ENCODE results near the gene HSH2D. TPM values are rescaled to one million over a fixed set of nuclear protein-coding genes. Genes with fewer than 3 reads are reported as not detected.

Gene HSH2D
- total RNA-seq, 1 experiment from 2014 or later: 29.5 TPM

DNA sequence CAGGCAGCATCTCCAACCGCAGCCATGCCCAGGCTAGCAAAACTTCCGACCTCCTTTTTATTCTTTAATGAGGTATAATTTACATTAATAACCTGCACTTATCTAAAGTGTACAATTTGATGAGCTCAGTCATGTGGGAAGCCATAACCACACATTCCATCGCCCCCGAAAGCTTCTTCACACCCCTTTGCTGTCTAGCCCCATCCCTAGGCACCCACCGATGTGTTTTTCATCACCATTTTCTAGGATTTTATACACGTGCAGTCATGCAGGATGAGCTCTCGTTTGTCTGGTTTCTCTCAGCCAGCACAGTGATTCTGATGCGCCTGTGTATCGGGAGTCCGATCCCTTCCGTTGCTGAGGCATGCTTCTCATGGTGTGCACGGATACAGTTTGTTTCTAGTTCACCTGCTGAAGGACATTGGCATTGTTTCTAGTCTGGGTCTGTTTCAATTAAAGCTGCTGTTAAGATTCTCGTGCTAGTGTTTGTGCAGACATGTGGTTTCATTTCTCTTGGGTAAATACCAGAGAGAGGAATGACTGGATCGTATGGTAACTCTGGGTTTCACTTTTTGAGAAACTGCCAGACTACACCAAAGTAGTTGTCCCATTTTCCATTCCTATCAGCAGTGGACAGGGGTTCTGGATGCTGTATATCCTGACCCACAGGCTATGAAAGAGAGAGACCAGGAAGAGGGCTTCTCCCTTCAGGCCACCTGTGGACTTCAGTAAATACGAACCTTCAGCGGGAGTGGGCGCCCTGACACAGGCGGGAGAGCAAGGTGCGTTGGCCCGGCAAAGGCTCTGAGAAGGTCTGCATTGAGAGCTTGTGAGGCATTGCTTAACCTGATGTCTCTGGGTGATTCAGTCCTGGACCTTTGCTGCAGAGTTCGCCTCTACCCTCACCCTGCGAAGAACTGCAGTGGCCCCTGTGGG is 59.1 kb downstream of the HSH2D start:
- Mint-ChIP-seq H3K27ac (ENCODE audit: unreplicated experiment) (no peak overlapping the region), H3K27me3 (ENCODE audit: unreplicated experiment) (no peaks in the 10 kb centered on the region), H3K36me3 (ENCODE audit: insufficient read depth, unreplicated experiment) (peaks cover 37% of the 10 kb centered on the region), H3K9me3 (ENCODE audit: low read depth, unreplicated experiment) (no peaks in the 10 kb centered on the region), H3K4me1 (ENCODE audit: low read depth, unreplicated experiment) (peaks cover under 1% of the 10 kb centered on the region), H3K4me3 (ENCODE audit: low read depth, unreplicated experiment) (no peak overlapping the region)
- CTCF ChIA-PET: no interaction called here
- TF ChIP-seq, protein P1, sequence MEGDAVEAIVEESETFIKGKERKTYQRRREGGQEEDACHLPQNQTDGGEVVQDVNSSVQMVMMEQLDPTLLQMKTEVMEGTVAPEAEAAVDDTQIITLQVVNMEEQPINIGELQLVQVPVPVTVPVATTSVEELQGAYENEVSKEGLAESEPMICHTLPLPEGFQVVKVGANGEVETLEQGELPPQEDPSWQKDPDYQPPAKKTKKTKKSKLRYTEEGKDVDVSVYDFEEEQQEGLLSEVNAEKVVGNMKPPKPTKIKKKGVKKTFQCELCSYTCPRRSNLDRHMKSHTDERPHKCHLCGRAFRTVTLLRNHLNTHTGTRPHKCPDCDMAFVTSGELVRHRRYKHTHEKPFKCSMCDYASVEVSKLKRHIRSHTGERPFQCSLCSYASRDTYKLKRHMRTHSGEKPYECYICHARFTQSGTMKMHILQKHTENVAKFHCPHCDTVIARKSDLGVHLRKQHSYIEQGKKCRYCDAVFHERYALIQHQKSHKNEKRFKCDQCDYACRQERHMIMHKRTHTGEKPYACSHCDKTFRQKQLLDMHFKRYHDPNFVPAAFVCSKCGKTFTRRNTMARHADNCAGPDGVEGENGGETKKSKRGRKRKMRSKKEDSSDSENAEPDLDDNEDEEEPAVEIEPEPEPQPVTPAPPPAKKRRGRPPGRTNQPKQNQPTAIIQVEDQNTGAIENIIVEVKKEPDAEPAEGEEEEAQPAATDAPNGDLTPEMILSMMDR (IDR thresholded peaks at IDR 0.05; ENCODE audit: unreplicated experiment): no peak
- DNase-seq: no peak
- no TSS peak for BruUV-seq (replicated peaks)
- intact Hi-C loops (cut with micrococcal nuclease; ENCODE audit: unreplicated experiment): no loop called here

- CTCF ChIA-PET: no interaction called here
- Mint-ChIP-seq H3K27ac (ENCODE audit: unreplicated experiment) (no peak overlapping the region), H3K36me3 (ENCODE audit: insufficient read depth, unreplicated experiment) (peaks cover 34% of the 10 kb centered on the region), H3K27me3 (ENCODE audit: unreplicated experiment) (no peaks in the 10 kb centered on the region), H3K4me1 (ENCODE audit: low read depth, unreplicated experiment) (no peaks in the 10 kb centered on the region), H3K4me3 (ENCODE audit: low read depth, unreplicated experiment) (no peak overlapping the region), H3K9me3 (ENCODE audit: low read depth, unreplicated experiment) (no peaks in the 10 kb centered on the region)
- TF ChIP-seq, protein P1 (IDR thresholded peaks at IDR 0.05; ENCODE audit: unreplicated experiment): no peak
- intact Hi-C loops (cut with micrococcal nuclease; ENCODE audit: unreplicated experiment): no loop called here
- no TSS peak for BruUV-seq (replicated peaks)
- DNase-seq: no peak
Observed at GRCh38 chr19:16203256-16204004, 59.9 kb downstream of the HSH2D start.

DNA sequence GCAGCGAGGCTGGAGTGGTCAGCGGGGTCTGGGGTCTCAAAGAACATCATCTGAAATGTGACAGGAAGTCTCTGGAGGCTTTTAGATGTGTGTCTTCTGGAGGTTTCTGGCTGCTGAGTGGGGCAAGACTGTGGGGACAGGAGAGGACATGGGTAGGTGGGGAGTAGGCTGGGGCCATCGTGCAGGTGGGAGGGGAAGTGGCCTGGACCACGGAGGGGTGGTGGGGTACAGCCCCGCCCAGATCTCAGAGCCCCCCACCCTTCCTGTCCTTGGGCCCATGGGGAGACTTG is 60.5 kb downstream of the HSH2D start:
- TF ChIP-seq, protein P1 (IDR thresholded peaks at IDR 0.05; ENCODE audit: unreplicated experiment): no peak
- BruUV-seq (replicated peaks): no TSS peak
- no peak overlapping the region for H3K4me3 Mint-ChIP-seq (ENCODE audit: low read depth, unreplicated experiment)
- H3K27me3 Mint-ChIP-seq (ENCODE audit: unreplicated experiment): no peaks in the 10 kb centered on the region
- no peak for DNase-seq
- intact Hi-C loops (cut with micrococcal nuclease; ENCODE audit: unreplicated experiment): no loop called here
- CTCF ChIA-PET: no interaction called here
- no peak overlapping the region for H3K27ac Mint-ChIP-seq (ENCODE audit: unreplicated experiment)
- peaks cover 34% of the 10 kb centered on the region for H3K36me3 Mint-ChIP-seq (ENCODE audit: insufficient read depth, unreplicated experiment)
- no peaks in the 10 kb centered on the region for H3K4me1 Mint-ChIP-seq (ENCODE audit: low read depth, unreplicated experiment)
- H3K9me3 Mint-ChIP-seq (ENCODE audit: low read depth, unreplicated experiment): no peaks in the 10 kb centered on the region

GRCh38 chr19:16205205-16206045 is 61.9 kb downstream of the HSH2D start:
- TF ChIP-seq, protein P1 (IDR thresholded peaks at IDR 0.05; ENCODE audit: unreplicated experiment): no peak
- no peaks in the 10 kb centered on the region for H3K9me3 Mint-ChIP-seq (ENCODE audit: low read depth, unreplicated experiment)
- BruUV-seq (replicated peaks): no TSS peak
- H3K4me1 Mint-ChIP-seq (ENCODE audit: low read depth, unreplicated experiment): no peaks in the 10 kb centered on the region
- H3K36me3 Mint-ChIP-seq (ENCODE audit: insufficient read depth, unreplicated experiment): peaks cover 47% of the 10 kb centered on the region
- CTCF ChIA-PET: no interaction called here
- no peak overlapping the region for H3K4me3 Mint-ChIP-seq (ENCODE audit: low read depth, unreplicated experiment)
- H3K27me3 Mint-ChIP-seq (ENCODE audit: unreplicated experiment): no peaks in the 10 kb centered on the region
- intact Hi-C loops (cut with micrococcal nuclease; ENCODE audit: unreplicated experiment): no loop called here
- no peak overlapping the region for H3K27ac Mint-ChIP-seq (ENCODE audit: unreplicated experiment)
- no peak for DNase-seq
